Astrocyte (in vitro differentiated cells and primary cell): ENCODE measurements around the gene AFF2. TPM values are rescaled to one million over a fixed set of nuclear protein-coding genes. Genes with fewer than 3 reads are reported as not detected.
A peak's percentile ranks its signal among the peaks of the same experiment; 100 is the strongest.

ENCODE experiments used
- DNase-seq: peaks from one replicate; pipeline ENCODE4 v3.0.0-alpha.2; 2010; ENCODE audit warnings: low read depth
- FAIRE-seq: peaks from 2 replicates; lab custom pipeline; 2011; peaks lifted over from hg19 to GRCh38; lab: Jason Lieb, UNC
- H2AFZ ChIP-seq: 2 replicates; pipeline ENCODE4 v1.6.0; 2012; ENCODE audit warnings: low read depth, low read length, inconsistent platforms
- H3K27ac ChIP-seq: 2 replicates; pipeline ENCODE4 v1.5.1; 2011; ENCODE audit warnings: low read depth, low read length, inconsistent platforms
- H3K27me3 ChIP-seq: 2 replicates; pipeline ENCODE4 v1.6.0; 2011; ENCODE audit warnings: low read length, inconsistent platforms; ENCODE audit not compliant: insufficient read depth
- H3K36me3 ChIP-seq: 2 replicates; pipeline ENCODE4 v1.5.1; 2011; ENCODE audit warnings: low read length, inconsistent platforms; ENCODE audit not compliant: insufficient read depth
- H3K4me1 ChIP-seq: 2 replicates; pipeline ENCODE4 v1.5.1; 2011; ENCODE audit warnings: low read length, inconsistent platforms; ENCODE audit not compliant: insufficient read depth
- H3K4me2 ChIP-seq: 2 replicates; pipeline ENCODE4 v1.6.0; 2012; ENCODE audit warnings: low read length, inconsistent platforms
- H3K4me3 ChIP-seq: 2 replicates; pipeline ENCODE4 v1.5.1; 2011; ENCODE audit warnings: low read depth, mild to moderate bottlenecking, low read length, inconsistent platforms; ENCODE audit not compliant: insufficient read depth
- H3K79me2 ChIP-seq: 2 replicates; pipeline ENCODE4 v1.6.0; 2012; ENCODE audit warnings: mild to moderate bottlenecking, low read length, inconsistent platforms; ENCODE audit not compliant: insufficient read depth
- H3K9ac ChIP-seq: 2 replicates; pipeline ENCODE4 v1.6.0; 2012; ENCODE audit warnings: mild to moderate bottlenecking, low read length, inconsistent platforms
- H3K9me3 ChIP-seq: 2 replicates; pipeline ENCODE4 v1.5.1; 2012; ENCODE audit warnings: low read depth, mild to moderate bottlenecking, low read length, inconsistent platforms; ENCODE audit not compliant: insufficient read depth
- H4K20me1 ChIP-seq: 2 replicates; pipeline ENCODE4 v1.6.0; 2012; ENCODE audit warnings: low read length, inconsistent platforms; ENCODE audit not compliant: insufficient read depth
- H3K27ac Mint-ChIP-seq: one replicate; pipeline ENCODE4 v1.8.0; 2021; ENCODE audit warnings: mild to moderate bottlenecking, mixed read lengths; ENCODE audit not compliant: unreplicated experiment
- H3K27me3 Mint-ChIP-seq: one replicate; pipeline ENCODE4 v1.8.0; 2021; ENCODE audit warnings: low read depth, mixed read lengths; ENCODE audit not compliant: unreplicated experiment
- H3K36me3 Mint-ChIP-seq: one replicate; pipeline ENCODE4 v1.8.0; 2021; ENCODE audit warnings: low read depth, mixed read lengths; ENCODE audit not compliant: unreplicated experiment
- H3K4me1 Mint-ChIP-seq: one replicate; pipeline ENCODE4 v1.8.0; 2021; ENCODE audit warnings: low read depth, mixed read lengths; ENCODE audit not compliant: unreplicated experiment
- H3K4me3 Mint-ChIP-seq: one replicate; pipeline ENCODE4 v1.8.0; 2021; ENCODE audit warnings: mild to moderate bottlenecking, moderate library complexity, mixed read lengths; ENCODE audit not compliant: unreplicated experiment
- H3K9me3 Mint-ChIP-seq: one replicate; pipeline ENCODE4 v1.8.0; 2021; ENCODE audit warnings: mild to moderate bottlenecking, mixed read lengths; ENCODE audit not compliant: unreplicated experiment
- EZH2 ChIP-seq: IDR thresholded peaks from 2 replicates; pipeline ENCODE4 v1.6.1; 2012; ENCODE audit warnings: mild to moderate bottlenecking, low read length, inconsistent platforms; ENCODE audit not compliant: insufficient read depth
- total RNA-seq: library from RNA; stranded (reverse); gene quantifications from 2 replicates; pipeline ENCODE4 v1.2.1, GENCODE V29; 2021
- TF ChIP-seq, protein P1 (sequence below): IDR thresholded peaks from 2 replicates; pipeline ENCODE4 v1.5.1; 2011; ENCODE audit warnings: low read depth, mild to moderate bottlenecking, inconsistent platforms, low read length, moderate library complexity; ENCODE audit not compliant: insufficient read depth

AFF2 gene
- total RNA-seq, 1 donor from 2014 or later, result 8.3 TPM

DNA sequence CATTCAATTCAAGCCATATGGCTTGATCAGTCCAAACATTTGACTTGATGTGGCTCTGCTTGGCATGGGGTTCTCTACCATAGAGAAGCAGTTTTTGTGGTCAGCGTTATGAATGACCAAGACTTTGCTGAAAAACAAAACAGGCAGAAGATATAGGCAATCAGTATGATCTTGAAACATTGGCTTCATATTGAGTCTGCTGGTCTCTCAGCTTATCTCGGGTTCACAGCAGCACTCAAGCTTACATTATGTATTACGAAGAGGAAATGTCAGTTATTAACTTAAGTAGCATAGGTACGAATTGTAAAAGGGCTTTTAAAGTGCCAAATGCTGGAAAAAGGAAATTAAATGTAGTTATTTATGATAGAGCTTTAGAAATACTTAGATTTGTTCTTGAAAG lies 99.0 kb downstream of the AFF2 start:
- Histone ChIP-seq H3K4me1 (no peaks in the 10 kb centered on the region), H3K9me3 (no peaks in the 10 kb centered on the region), H3K79me2 (no peaks in the 10 kb centered on the region), H3K36me3 (no peaks in the 10 kb centered on the region), H2AFZ (no peak overlapping the region), H3K27me3 (no peaks in the 10 kb centered on the region), H3K4me3 (no peak overlapping the region), H4K20me1 (no peaks in the 10 kb centered on the region), H3K4me2 (no peak overlapping the region), H3K9ac (no peak overlapping the region), H3K27ac (no peak overlapping the region)
- no peak for DNase-seq
- no peak overlapping the region for H3K4me3 Mint-ChIP-seq
- H3K9me3 Mint-ChIP-seq, result no peaks in the 10 kb centered on the region
- peaks cover 14% of the 10 kb centered on the region for H3K4me1 Mint-ChIP-seq
- no peak overlapping the region for H3K27ac Mint-ChIP-seq
- FAIRE-seq, result no peak
- no peaks in the 10 kb centered on the region for H3K27me3 Mint-ChIP-seq
- no peaks in the 10 kb centered on the region for H3K36me3 Mint-ChIP-seq
- TF ChIP-seq EZH2, result no peak
- TF ChIP-seq, protein P1, sequence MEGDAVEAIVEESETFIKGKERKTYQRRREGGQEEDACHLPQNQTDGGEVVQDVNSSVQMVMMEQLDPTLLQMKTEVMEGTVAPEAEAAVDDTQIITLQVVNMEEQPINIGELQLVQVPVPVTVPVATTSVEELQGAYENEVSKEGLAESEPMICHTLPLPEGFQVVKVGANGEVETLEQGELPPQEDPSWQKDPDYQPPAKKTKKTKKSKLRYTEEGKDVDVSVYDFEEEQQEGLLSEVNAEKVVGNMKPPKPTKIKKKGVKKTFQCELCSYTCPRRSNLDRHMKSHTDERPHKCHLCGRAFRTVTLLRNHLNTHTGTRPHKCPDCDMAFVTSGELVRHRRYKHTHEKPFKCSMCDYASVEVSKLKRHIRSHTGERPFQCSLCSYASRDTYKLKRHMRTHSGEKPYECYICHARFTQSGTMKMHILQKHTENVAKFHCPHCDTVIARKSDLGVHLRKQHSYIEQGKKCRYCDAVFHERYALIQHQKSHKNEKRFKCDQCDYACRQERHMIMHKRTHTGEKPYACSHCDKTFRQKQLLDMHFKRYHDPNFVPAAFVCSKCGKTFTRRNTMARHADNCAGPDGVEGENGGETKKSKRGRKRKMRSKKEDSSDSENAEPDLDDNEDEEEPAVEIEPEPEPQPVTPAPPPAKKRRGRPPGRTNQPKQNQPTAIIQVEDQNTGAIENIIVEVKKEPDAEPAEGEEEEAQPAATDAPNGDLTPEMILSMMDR, result no peak

DNA sequence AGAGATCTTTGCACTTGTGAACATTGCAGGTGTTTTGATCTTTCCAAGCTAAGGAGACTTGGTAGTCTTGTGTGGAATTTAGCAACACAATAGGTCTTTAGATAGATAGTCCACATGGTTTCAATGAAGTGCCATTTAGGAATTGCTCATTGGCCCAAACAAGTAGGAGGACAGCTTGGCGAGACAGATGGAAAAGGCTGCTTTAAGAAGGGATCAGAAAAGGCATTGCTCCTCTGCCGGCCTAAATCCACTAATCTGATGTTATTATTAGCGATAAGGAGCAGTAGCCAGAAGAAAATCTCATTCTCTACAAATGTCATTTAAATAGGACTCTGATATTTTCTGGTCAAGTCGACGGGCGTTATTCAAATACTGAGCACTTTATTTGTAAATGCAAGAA lies 99.7 kb downstream of the AFF2 start:
- Histone ChIP-seq H3K4me2 (no peak overlapping the region), H3K9me3 (no peaks in the 10 kb centered on the region), H3K79me2 (no peaks in the 10 kb centered on the region), H3K4me3 (no peak overlapping the region), H2AFZ (no peak overlapping the region), H4K20me1 (no peaks in the 10 kb centered on the region), H3K27me3 (no peaks in the 10 kb centered on the region), H3K9ac (no peak overlapping the region), H3K4me1 (no peaks in the 10 kb centered on the region), H3K36me3 (no peaks in the 10 kb centered on the region), H3K27ac (no peak overlapping the region)
- Mint-ChIP-seq H3K27ac (no peak overlapping the region), H3K4me1 (peaks cover 11% of the 10 kb centered on the region), H3K36me3 (no peaks in the 10 kb centered on the region), H3K27me3 (no peaks in the 10 kb centered on the region), H3K4me3 (no peak overlapping the region), H3K9me3 (no peaks in the 10 kb centered on the region)
- TF ChIP-seq EZH2, result no peak
- TF ChIP-seq, protein P1, result no peak
- DNase-seq (no peak), FAIRE-seq (peak; percentile 70)

DNA sequence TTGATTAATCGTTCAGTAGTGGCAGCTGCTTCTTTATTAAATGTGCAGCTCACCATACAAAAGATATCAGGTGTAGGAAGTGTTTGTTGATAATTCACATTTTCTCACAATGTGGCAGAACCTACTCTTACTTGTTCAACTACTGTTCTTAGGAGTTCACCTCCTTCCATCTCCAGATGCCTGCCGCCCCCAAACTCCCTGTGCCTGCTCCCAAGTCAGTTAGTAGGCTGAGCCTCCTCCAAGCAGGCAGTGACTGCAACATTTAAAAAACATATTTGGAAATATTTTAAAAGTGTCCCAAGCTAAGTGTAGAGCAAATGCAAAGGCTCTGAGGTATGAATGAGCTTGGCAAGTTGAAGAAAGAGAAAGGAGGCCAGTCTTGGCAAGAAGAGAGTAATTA lies 100.2 kb downstream of the AFF2 start:
- DNase-seq, result no peak
- Histone ChIP-seq H3K9me3 (no peaks in the 10 kb centered on the region), H3K4me2 (no peak overlapping the region), H3K27ac (no peak overlapping the region), H3K79me2 (no peaks in the 10 kb centered on the region), H3K36me3 (no peaks in the 10 kb centered on the region), H4K20me1 (no peaks in the 10 kb centered on the region), H3K27me3 (no peaks in the 10 kb centered on the region), H2AFZ (no peak overlapping the region), H3K9ac (no peak overlapping the region), H3K4me1 (no peaks in the 10 kb centered on the region), H3K4me3 (no peak overlapping the region)
- no peaks in the 10 kb centered on the region for H3K36me3 Mint-ChIP-seq
- H3K9me3 Mint-ChIP-seq, result no peaks in the 10 kb centered on the region
- no peak overlapping the region for H3K4me3 Mint-ChIP-seq
- H3K27me3 Mint-ChIP-seq, result no peaks in the 10 kb centered on the region
- peaks cover 11% of the 10 kb centered on the region for H3K4me1 Mint-ChIP-seq
- no peak for FAIRE-seq
- peak overlapping the region; percentile 66 for H3K27ac Mint-ChIP-seq
- TF ChIP-seq, protein P1, result no peak
- no peak for TF ChIP-seq EZH2
